Effector memory CD4-positive, alpha-beta T cell (primary cell): ENCODE data around the gene NAA10.

Experiments used
- DNase-seq, 3 donors: peaks; one replicate each; pipeline ENCODE4 v3.0.0-alpha.2; 2020
- H3K27ac ChIP-seq: 2 replicates; pipeline ENCODE4 v1.7.0; 2013; ENCODE audit warnings: mild to moderate bottlenecking, low read length, moderate library complexity; ENCODE audit not compliant: insufficient read depth, poor library complexity, severe bottlenecking
- H3K27me3 ChIP-seq: replicated peaks from 2 replicates; pipeline ENCODE4 v1.7.0; 2013; ENCODE audit warnings: mild to moderate bottlenecking, low read length; ENCODE audit not compliant: insufficient read depth, control insufficient read depth, poor library complexity, severe bottlenecking
- H3K36me3 ChIP-seq: 2 replicates; pipeline ENCODE4 v1.7.0; 2013; ENCODE audit warnings: mild to moderate bottlenecking, low read length, moderate library complexity; ENCODE audit not compliant: control insufficient read depth, insufficient read depth
- H3K4me1 ChIP-seq: 2 replicates; pipeline ENCODE4 v1.7.0; 2013; ENCODE audit warnings: low read length, mild to moderate bottlenecking; ENCODE audit not compliant: control insufficient read depth, insufficient read depth, poor library complexity, severe bottlenecking
- H3K4me3 ChIP-seq: 2 replicates; pipeline ENCODE4 v1.7.0; 2013; ENCODE audit warnings: low read length, low read depth, mild to moderate bottlenecking; ENCODE audit not compliant: insufficient read depth, poor library complexity, severe bottlenecking
- H3K9me3 ChIP-seq: 2 replicates; pipeline ENCODE4 v1.7.0; 2013; ENCODE audit warnings: mild to moderate bottlenecking, low read length, moderate library complexity; ENCODE audit not compliant: control insufficient read depth

The NAA10 gene

GRCh38 chrX:153903238-153903980 is 31.4 kb downstream of the NAA10 start:
- no peaks in the 10 kb centered on the region for H3K36me3 ChIP-seq
- H3K9me3 ChIP-seq, result no peaks in the 10 kb centered on the region
- no peak overlapping the region for H3K27ac ChIP-seq
- DNase-seq, result no peak
- no peaks in the 10 kb centered on the region for H3K27me3 ChIP-seq
- H3K4me1 ChIP-seq, result peaks cover 29% of the 10 kb centered on the region
- no peak overlapping the region for H3K4me3 ChIP-seq

- no peaks in the 10 kb centered on the region for H3K27me3 ChIP-seq
- H3K4me1 ChIP-seq, result peaks cover 29% of the 10 kb centered on the region
Measured at GRCh38 chrX:153902385-153902784, 32.5 kb downstream of the NAA10 start.

GRCh38 chrX:153901753-153902140 is 33.1 kb downstream of the NAA10 start:
- Histone ChIP-seq H3K36me3 (no peaks in the 10 kb centered on the region), H3K4me3 (no peak overlapping the region), H3K4me1 (peaks cover 29% of the 10 kb centered on the region), H3K27ac (no peak overlapping the region), H3K27me3 (no peaks in the 10 kb centered on the region), H3K9me3 (no peaks in the 10 kb centered on the region)
- DNase-seq, result no peak

More at GRCh38 chrX:153902385-153902784, 32.5 kb downstream of the NAA10 start:
- no peak overlapping the region for H3K27ac ChIP-seq
- DNase-seq, result no peak
- H3K9me3 ChIP-seq, result no peaks in the 10 kb centered on the region
- H3K4me3 ChIP-seq, result no peak overlapping the region
- no peaks in the 10 kb centered on the region for H3K36me3 ChIP-seq

- Histone ChIP-seq H3K27ac (no peak overlapping the region), H3K4me1 (peaks cover 29% of the 10 kb centered on the region), H3K9me3 (no peaks in the 10 kb centered on the region), H3K27me3 (no peaks in the 10 kb centered on the region), H3K4me3 (no peak overlapping the region), H3K36me3 (no peaks in the 10 kb centered on the region)
- DNase-seq, result peak; percentile 19 to 47 (median 32)
Measured at GRCh38 chrX:153900831-153901752, 33.7 kb downstream of the NAA10 start.

GRCh38 chrX:153897899-153898298 is 36.9 kb downstream of the NAA10 start:
- peaks cover 17% of the 10 kb centered on the region for H3K4me1 ChIP-seq
- no peak overlapping the region for H3K27ac ChIP-seq
- no peak for DNase-seq
- H3K36me3 ChIP-seq, result no peaks in the 10 kb centered on the region
- H3K27me3 ChIP-seq, result no peaks in the 10 kb centered on the region
- H3K4me3 ChIP-seq, result no peak overlapping the region
- H3K9me3 ChIP-seq, result no peaks in the 10 kb centered on the region

GRCh38 chrX:153889123-153889522 is 45.7 kb downstream of the NAA10 start:
- no peak overlapping the region for H3K4me3 ChIP-seq
- H3K27ac ChIP-seq, result no peak overlapping the region
- H3K27me3 ChIP-seq, result peaks cover 4% of the 10 kb centered on the region
- H3K4me1 ChIP-seq, result peaks cover 8% of the 10 kb centered on the region
- no peak for DNase-seq
- no peaks in the 10 kb centered on the region for H3K36me3 ChIP-seq
- H3K9me3 ChIP-seq, result no peaks in the 10 kb centered on the region

- H3K27me3 ChIP-seq, result peaks cover 4% of the 10 kb centered on the region
- H3K27ac ChIP-seq, result no peak overlapping the region
- no peak for DNase-seq
- H3K36me3 ChIP-seq, result no peaks in the 10 kb centered on the region
- no peak overlapping the region for H3K4me3 ChIP-seq
- H3K4me1 ChIP-seq, result peaks cover 8% of the 10 kb centered on the region
- no peaks in the 10 kb centered on the region for H3K9me3 ChIP-seq
Measured at GRCh38 chrX:153888344-153888743, 46.5 kb downstream of the NAA10 start.

GRCh38 chrX:153887385-153887784 is 47.5 kb downstream of the NAA10 start:
- H3K27ac ChIP-seq, result no peak overlapping the region
- no peaks in the 10 kb centered on the region for H3K36me3 ChIP-seq
- peaks cover 11% of the 10 kb centered on the region for H3K27me3 ChIP-seq
- H3K9me3 ChIP-seq, result no peaks in the 10 kb centered on the region
- peaks cover 8% of the 10 kb centered on the region for H3K4me1 ChIP-seq
- H3K4me3 ChIP-seq, result no peak overlapping the region
- DNase-seq, result no peak

GRCh38 chrX:153886915-153887314 is 47.9 kb downstream of the NAA10 start:
- DNase-seq, result no peak
- Histone ChIP-seq H3K27me3 (peaks cover 12% of the 10 kb centered on the region), H3K9me3 (no peaks in the 10 kb centered on the region), H3K4me1 (peaks cover 8% of the 10 kb centered on the region), H3K4me3 (no peak overlapping the region), H3K27ac (no peak overlapping the region), H3K36me3 (no peaks in the 10 kb centered on the region)
